GM12801 (cell line): Measurements from ENCODE around the gene PBX1.

Experiments used
- TF ChIP-seq, protein P1 (sequence below): IDR thresholded peaks from one replicate; pipeline ENCODE4 v1.5.1; 2011; ENCODE audit warnings: control low read depth; ENCODE audit not compliant: insufficient read length; ENCODE audit errors: extremely low read depth

PBX1 gene

DNA sequence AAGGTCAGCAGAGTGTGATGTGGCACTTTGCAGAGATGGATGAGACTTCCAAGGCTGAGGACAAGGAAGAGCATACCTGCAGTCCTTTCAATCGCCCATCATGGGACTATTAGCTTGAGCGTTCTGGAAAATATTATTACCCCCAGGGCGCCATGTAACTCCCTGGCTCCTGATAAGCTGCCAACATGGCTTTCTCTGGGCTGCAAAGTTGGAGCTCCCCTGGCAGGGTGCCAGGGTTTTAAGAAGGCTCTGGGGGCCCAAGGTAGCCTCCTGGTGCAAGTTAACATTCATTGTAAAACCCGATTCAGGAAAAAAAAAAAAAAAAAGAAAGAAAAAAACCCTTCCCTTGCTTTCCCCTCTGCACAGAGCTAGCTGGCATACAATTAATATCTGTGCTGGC lies 196.7 kb downstream of the PBX1 start:
- TF ChIP-seq, protein P1, sequence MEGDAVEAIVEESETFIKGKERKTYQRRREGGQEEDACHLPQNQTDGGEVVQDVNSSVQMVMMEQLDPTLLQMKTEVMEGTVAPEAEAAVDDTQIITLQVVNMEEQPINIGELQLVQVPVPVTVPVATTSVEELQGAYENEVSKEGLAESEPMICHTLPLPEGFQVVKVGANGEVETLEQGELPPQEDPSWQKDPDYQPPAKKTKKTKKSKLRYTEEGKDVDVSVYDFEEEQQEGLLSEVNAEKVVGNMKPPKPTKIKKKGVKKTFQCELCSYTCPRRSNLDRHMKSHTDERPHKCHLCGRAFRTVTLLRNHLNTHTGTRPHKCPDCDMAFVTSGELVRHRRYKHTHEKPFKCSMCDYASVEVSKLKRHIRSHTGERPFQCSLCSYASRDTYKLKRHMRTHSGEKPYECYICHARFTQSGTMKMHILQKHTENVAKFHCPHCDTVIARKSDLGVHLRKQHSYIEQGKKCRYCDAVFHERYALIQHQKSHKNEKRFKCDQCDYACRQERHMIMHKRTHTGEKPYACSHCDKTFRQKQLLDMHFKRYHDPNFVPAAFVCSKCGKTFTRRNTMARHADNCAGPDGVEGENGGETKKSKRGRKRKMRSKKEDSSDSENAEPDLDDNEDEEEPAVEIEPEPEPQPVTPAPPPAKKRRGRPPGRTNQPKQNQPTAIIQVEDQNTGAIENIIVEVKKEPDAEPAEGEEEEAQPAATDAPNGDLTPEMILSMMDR = no peak

DNA sequence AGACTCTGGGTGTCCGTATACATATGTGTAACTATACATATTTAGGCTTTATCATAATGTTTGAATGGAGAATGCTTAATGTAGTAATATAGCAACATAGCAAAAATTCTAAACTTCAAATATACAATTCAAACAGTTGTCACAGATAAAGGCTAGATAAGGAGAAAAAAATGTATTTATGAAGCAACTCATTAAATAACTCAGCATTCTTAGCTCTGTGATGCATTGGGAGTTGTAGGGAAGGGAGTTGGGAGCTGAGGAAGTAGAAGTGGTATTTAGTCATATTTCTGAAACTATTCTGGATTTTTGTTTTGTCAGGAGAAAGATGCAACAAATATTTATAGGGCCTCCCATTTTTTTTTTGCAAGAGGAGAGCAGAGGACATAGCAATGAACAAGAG lies 197.8 kb downstream of the PBX1 start:
- TF ChIP-seq, protein P1 = no peak

DNA sequence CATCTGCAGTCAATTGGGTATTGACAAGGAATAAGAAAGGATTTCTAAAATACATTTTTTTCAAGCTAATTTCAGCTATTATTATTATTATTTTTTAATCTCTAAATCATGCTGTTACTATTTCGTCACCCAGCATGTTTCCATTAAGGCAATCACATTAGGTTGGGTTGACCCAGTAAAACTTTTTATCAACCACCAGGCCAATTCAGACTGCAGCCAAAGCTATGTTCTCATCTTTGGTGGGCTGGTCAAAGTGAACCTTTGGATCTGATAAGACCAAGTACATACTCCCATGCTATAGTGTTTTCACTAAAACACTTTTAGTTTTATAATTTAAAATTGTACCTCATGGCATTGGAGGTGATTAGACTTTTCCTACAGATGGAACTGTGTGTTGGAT lies 198.6 kb downstream of the PBX1 start:
- TF ChIP-seq, protein P1 = no peak

DNA sequence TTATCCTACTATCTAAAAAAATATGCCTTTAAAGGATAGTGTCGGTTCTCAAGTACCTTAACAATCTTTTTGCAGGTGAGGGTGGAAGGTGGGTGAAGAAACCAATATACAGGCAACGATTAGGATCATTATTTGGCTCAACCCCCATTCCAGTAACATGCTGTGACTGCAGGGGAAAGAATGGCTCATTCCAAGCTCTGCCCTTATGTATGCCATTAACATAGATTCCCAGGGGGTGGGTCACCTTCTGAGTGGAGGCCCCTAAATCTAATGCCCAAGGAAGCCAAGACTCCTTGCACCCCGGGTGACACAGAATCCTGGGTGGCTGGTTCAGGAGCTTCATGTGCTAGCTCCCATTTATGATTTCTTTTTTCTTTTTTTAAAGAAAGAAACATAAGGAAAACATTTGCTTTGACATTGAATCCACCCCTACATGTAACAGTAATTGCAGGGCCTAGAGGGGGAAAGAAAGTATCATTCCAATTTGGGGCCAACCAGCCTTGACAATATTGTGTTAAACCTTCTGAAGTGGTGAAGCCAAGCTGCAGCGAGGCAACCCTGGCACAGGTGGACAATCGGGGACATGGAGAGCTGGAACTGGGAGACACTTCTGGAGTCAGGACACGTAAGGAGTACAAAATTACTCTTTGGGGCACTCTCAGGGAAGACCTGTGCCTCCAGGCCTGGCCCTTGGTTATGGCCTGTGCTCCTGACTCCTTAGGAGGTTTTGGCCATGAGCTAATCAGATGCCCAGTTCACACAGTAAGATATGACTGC lies 200.3 kb downstream of the PBX1 start:
- TF ChIP-seq, protein P1 = no peak

DNA sequence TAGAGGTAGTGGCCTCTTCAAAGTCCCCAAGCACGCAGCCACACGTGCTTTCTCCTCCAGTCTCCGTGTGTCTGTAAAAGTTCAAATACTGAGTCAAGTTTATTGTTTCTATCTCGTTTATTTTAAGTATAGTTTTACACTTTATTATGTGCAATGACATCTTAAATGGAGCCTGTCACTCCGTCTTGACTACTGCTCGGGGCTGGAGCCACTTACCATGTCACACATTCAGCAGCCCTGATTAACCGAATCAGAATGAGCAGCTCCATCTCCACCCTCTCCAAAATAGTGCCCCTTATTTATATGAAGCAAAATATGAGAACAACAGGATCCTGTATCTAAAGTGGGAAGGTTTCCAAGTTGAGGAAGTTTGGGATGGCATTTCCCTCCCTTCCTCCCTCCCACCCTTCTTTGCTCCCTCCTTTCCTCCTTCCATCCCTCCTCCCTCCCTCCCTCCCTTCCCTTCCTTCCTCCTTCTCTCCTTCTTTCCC lies 201.0 kb downstream of the PBX1 start:
- TF ChIP-seq, protein P1 = no peak

DNA sequence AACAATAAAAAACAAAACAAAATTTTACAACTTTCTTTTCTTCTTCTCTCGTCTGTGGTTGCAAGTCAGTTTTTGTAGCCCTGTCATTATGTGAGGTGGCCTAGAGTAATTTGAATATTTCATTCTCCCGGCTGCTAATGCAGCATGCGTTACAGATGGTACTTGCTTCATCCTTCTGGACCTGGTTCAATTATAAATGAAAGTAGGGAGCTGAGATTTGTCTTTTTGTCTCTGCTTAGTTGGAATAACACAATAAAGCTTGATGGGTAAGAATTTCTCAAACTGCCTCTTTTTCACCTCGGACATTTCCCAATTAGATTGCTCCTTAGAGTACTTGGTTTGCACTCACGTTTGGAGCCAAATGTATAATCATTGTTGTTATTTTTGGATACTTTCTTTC lies 201.6 kb downstream of the PBX1 start:
- TF ChIP-seq, protein P1 = no peak

DNA sequence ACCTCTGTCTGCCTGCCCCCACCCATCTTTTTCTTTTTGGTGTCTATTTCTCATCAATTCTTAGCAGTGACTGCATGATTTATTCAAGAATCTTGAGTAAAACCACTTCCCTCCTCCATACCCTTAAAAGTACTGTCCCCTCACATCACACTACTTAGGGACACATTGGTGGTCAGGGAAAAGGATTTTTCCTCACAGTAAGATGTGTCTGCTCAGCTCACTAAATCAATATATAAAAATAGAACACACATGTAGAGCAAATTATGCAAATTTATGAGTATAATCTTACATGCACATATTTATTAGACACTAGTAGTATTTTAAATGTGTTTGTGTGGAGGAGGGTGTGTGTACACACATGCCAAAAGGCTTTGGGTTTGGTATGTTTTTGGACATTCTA lies 202.0 kb downstream of the PBX1 start:
- TF ChIP-seq, protein P1 = no peak
